GM12801 (cell line): Measurements from ENCODE around the gene LCE3A.

ENCODE experiments used
- TF ChIP-seq, protein P1 (sequence below): IDR thresholded peaks from one replicate; pipeline ENCODE4 v1.5.1; 2011; ENCODE audit warnings: control low read depth; ENCODE audit not compliant: insufficient read length; ENCODE audit errors: extremely low read depth

The LCE3A gene

DNA sequence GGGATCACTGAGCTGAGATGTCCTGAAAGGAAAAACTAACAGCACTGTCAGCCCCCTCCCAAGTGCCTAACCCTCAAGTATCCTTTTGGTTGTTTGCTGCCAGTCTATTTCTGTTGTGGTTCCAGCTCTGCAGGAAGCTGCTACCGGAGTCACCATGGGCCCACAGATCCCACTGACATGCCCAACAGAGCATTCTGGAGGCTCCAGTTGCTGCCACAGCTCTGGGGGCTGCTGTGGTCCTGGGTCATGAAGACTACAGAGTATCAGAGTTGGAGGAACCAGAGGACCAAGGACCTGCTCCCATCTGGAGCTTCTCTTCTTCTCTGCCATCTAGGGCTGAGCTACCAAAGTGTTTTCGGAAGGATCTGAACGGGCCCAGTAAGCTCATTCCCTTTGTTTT is 910 bp downstream of the LCE3A start:
- TF ChIP-seq, protein P1, sequence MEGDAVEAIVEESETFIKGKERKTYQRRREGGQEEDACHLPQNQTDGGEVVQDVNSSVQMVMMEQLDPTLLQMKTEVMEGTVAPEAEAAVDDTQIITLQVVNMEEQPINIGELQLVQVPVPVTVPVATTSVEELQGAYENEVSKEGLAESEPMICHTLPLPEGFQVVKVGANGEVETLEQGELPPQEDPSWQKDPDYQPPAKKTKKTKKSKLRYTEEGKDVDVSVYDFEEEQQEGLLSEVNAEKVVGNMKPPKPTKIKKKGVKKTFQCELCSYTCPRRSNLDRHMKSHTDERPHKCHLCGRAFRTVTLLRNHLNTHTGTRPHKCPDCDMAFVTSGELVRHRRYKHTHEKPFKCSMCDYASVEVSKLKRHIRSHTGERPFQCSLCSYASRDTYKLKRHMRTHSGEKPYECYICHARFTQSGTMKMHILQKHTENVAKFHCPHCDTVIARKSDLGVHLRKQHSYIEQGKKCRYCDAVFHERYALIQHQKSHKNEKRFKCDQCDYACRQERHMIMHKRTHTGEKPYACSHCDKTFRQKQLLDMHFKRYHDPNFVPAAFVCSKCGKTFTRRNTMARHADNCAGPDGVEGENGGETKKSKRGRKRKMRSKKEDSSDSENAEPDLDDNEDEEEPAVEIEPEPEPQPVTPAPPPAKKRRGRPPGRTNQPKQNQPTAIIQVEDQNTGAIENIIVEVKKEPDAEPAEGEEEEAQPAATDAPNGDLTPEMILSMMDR = no peak

DNA sequence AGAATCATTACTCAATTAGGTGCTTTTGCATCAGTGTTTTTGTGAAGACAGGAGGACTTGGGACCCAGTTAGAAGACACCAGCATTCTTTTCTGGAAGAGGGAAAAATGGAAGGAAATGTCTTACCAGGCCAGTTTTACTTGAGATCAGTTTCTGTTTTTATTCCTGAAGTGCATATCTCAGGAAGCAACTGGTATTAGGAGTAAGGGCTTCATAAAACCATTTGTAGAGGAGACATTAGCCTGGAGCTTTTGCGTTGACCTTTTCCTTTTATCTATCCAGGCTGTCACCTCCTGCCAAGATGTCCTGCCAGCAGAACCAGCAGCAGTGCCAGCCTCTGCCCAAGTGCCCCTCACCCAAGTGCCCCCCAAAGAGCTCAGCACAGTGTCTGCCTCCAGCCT is 9.4 kb downstream of the LCE3A start, which contains the start of gene LCE3B:
TSS of gene LCE3B (plus strand) at position 301 of the 400 bp plus-strand sequence. CDS start at position 301, 0 bp downstream.
- TF ChIP-seq, protein P1 = no peak

DNA sequence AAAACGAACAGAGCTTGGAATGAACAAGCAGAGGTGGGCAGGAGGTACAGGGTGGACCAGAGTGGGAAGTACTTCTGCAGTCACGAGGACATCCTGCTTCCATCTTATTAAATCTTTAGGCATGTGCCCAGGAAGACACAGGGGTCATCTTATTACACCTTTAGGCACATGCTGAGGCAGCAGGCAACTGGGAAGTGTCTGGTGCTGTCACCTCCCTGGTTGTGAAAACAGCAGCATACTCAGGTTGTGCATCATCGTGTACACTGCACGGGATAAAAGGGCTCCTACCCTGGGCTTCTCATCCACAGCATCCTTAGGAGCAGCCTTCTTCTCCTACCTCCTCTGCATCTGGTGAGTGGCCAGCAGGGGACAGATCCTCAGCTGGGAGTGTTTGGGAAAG is 23.0 kb downstream of the LCE3A start, which contains the start of gene LCE3C:
TSS of gene LCE3C (plus strand) at position 301 of the 400 bp plus-strand sequence. CDS start 498 bp downstream, outside the sequence.
- TF ChIP-seq, protein P1 = no peak

DNA sequence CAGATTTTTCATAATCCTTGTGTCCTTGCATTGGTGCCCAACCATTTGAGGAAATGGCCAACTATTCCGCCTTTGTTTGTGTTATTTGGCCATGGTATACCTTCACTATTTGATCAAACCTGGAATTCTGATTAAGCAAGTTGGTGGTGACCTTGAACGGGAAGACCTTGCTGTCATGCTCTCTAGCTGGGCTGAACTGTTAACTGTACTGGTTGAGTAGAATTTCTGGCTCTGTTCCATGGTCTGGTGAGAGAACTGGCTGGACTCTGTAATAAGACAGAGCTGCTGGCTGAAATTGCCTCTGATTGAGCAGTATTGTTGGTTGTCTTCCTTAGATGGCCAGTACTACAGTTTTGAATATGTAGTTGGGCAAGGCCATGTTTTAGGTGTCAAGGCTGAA is 25.9 kb downstream of the LCE3A start:
- TF ChIP-seq, protein P1 = no peak

DNA sequence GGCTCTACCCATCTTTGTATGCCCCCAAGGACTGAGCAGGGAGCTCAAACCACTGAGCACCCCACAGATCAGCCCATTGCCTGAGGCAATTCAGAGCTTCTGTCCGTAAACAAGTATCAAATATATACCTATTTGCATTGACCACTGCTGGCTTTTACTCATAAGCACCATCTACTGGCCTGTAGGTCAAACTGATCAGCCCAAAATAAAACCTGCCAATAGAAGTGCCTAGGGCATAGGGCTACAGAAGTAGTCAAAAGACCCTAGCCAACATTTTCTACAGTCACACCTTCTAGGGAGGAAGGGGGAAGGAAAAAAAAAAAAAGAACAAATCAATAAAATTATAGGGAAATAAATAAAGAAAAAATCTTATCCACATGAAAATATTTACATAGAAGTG is 37.3 kb downstream of the LCE3A start:
- TF ChIP-seq, protein P1 = no peak

GRCh38 chr1:152582647-152583046 is 40.3 kb downstream of the LCE3A start:
- TF ChIP-seq, protein P1 = no peak

DNA sequence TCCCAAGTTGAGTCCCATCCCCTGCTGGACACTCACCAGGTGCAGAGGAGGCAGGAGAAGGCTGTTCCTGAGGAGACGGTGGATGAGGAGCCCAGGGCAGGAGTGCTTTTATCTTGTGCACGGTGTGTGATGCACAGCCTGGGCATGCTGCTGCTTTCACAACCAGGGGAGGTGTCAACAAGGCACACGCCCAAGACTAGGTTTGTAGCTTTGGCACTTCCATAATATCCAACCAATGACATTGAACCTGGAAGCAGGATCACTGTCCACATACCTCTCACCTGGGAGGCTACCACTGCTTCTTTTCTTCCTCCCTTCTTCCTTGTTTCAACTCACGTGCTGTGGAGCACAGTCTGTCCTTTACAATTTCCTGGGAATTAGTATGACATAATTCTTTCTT is 42.5 kb downstream of the LCE3A start, which contains the start of gene LCE3D:
TSS of gene LCE3D (minus strand) at position 84 of the 400 bp plus-strand sequence. CDS start 580 bp downstream, outside the sequence.
- TF ChIP-seq, protein P1 = no peak
